Measurements from ENCODE around the gene STIP1. TPM values are rescaled to one million over a fixed set of nuclear protein-coding genes. Genes with fewer than 3 reads are reported as not detected.
A peak's percentile ranks its signal among the peaks of the same experiment; 100 is the strongest.

The STIP1 gene
- total and polyA plus RNA-seq, 2 of the 8 experiments (the other 6 are each of a cell fraction or from before 2014, with no cell fraction given) = 140 to 329 TPM

DNA sequence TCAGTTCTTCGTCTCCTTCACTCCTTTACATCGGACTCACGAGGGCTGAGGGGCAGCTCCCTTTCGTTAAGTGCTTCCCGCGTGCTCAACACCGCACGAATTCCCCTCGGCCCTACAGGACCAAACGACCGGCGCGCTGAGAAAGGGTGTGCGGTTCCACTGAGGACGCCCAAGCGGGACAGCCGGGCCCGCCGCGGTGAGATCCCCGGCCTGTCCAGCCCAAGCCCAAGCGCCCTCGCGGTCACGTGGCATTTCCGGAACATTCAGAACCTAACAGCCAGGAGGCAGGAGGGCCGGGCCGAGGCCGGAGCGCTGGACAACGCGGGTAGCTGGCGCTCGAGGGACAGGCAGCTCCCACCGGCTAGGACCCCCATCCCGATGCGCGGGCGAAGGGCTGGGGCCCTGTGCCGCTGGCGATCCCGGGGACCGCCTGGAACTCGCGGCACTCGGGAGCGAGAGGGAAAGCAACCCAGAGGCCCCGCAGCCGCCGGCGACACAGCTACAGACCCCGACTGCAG is 737 bp upstream of the STIP1 start:
- CTCF ChIA-PET (ENCODE audit: partially characterized antibody) = interaction anchor here (0.5 to 2.3 kb wide), 18 partner anchors 11 to 185 kb away, joined by 3 to 8 read pairs (median 3); partner anchors contain the start of genes NUDT22, PLCB3 and TRPT1
- Histone ChIP-seq H3K9ac (replicated peaks in 1 of 4; ENCODE audit: extremely low read depth in 1 of 4, low read depth in 3 of 4, low read length in 3 of 4) (peak overlapping the region; percentile 84 to 95 (median 89)), H3K9me3 (ENCODE audit: insufficient read depth in 2 of 2, low read depth in 1 of 2, low read length in 1 of 2) (no peaks in the 10 kb centered on the region), H3K56ac (replicated peaks; ENCODE audit: insufficient read length, low read depth, low read length) (peak overlapping the region; percentile 50), H3K27ac (ENCODE audit: low read depth, low read length) (peak overlapping the region; percentile 87), H3K23me2 (ENCODE audit: low read depth, low read length) (peaks cover 9% of the 10 kb centered on the region), H2BK120ac (replicated peaks; ENCODE audit: low read depth, low read length) (no peak overlapping the region), H3K4me1 (replicated peaks in 1 of 4; ENCODE audit: control insufficient read depth in 3 of 4, insufficient read depth in 4 of 4, low read length in 3 of 4) (peaks cover 0 to 9% (median 4%) of the 10 kb centered on the region in 4 experiments; a peak in 6 of 7 replicates), H4K20me1 (replicated peaks in 1 of 2; ENCODE audit: control insufficient read depth in 1 of 2, insufficient read depth in 2 of 2, low read length in 2 of 2) (peaks cover 9 to 23% of the 10 kb centered on the region in 2 experiments), H2AK5ac (ENCODE audit: low read depth, low read length) (no peak overlapping the region; the same call in 1 of the 2 replicates), H2BK15ac (ENCODE audit: low read length) (no peak overlapping the region), H4K91ac (replicated peaks; ENCODE audit: insufficient read length, low read length) (peak overlapping the region; percentile 83), H2BK12ac (ENCODE audit: low read depth, low read length) (peak overlapping the region; percentile 88), H3K18ac (ENCODE audit: extremely low read depth, low read length) (peak overlapping the region; percentile 98), H3K36me3 (ENCODE audit: control insufficient read depth in 2 of 4, insufficient read depth in 4 of 4, low read length in 3 of 4) (peaks cover 0 to 4% (median 0%) of the 10 kb centered on the region in 4 experiments; a peak in 1 of 8 replicates), H3K4ac (replicated peaks; ENCODE audit: insufficient read length, low read depth, low read length) (peak overlapping the region; percentile 71), H3K79me1 (ENCODE audit: low read depth, low read length) (peaks cover 2% of the 10 kb centered on the region; the same call in 1 of the 2 replicates), H2AFZ (ENCODE audit: low read length) (no peak overlapping the region), H2BK20ac (ENCODE audit: low read length) (no peak overlapping the region), H3K79me2 (ENCODE audit: control insufficient read depth in 1 of 2, insufficient read depth in 2 of 2, low read length in 2 of 2) (peaks cover 12 to 23% of the 10 kb centered on the region in 2 experiments), H3K27me3 (replicated peaks in 1 of 4; ENCODE audit: control insufficient read depth in 3 of 4, extremely low read depth in 1 of 4, insufficient read depth in 3 of 4, low read length in 3 of 4) (no peaks in the 10 kb centered on the region), H3K23ac (ENCODE audit: insufficient read length) (no peak overlapping the region), H4K8ac (ENCODE audit: extremely low read depth, insufficient read depth, low read length) (peak overlapping the region; percentile 95; the same call in 1 of the 2 replicates), H2BK5ac (ENCODE audit: low read depth, low read length) (peak overlapping the region; percentile 92), H4K5ac (ENCODE audit: insufficient read length, low read depth, low read length) (peak overlapping the region; percentile 84), H3K14ac (ENCODE audit: insufficient read length) (no peak overlapping the region), H3K4me3 (ENCODE audit: extremely low read depth in 1 of 4, insufficient read depth in 2 of 4, low read depth in 3 of 4, low read length in 4 of 4) (peak overlapping the region; percentile 55 to 87 (median 77)), H3K4me2 (ENCODE audit: insufficient read depth in 1 of 2, low read depth in 2 of 2, low read length in 2 of 2) (peak overlapping the region; percentile 87 to 96)
- no peak for DNase-seq (ENCODE audit: low read depth in 1 of 2, low spot score in 2 of 2)
- POLR2A ChIA-PET (ENCODE audit: partially characterized antibody) = interaction anchor here (0.6 to 12.4 kb wide), 39 partner anchors 10 to 1331 kb away, joined by 3 to 186 read pairs (median 4); partner anchors contain the start of genes FERMT3, FKBP2, MACROD1 and NUDT22
- FAIRE-seq = no peak
- WGBS, 2 experiments (ENCODE audit: extremely low coverage in 1 of 2, insufficient coverage in 1 of 2, insufficient read length in 1 of 2, insufficient replicate concordance in 2 of 2, low coverage in 1 of 2, low lambda C conversion rate in 2 of 2, missing lambda C conversion rate in 1 of 2) = 1% methylated on average over 44 of the region's 52 CpGs; no CpG with 5 or more reads in 1 of the 2 experiments
- TF ChIP-seq GTF2F1 (IDR thresholded peaks at IDR 0.05; ENCODE audit: borderline replicate concordance, low read depth, low read length) (peak; percentile 85), SP4 (IDR thresholded peaks at IDR 0.05; ENCODE audit: low read length) (no peak), JUN (IDR thresholded peaks at IDR 0.05; ENCODE audit: low read depth, low read length) (no peak), RBBP5 (IDR thresholded peaks at IDR 0.05; ENCODE audit: borderline replicate concordance, low read depth, low read length) (no peak), ZNF274 (IDR thresholded peaks at IDR 0.05; ENCODE audit: borderline replicate concordance, extremely low read depth, low read length) (no peak), TAF1 (IDR thresholded peaks at IDR 0.05; ENCODE audit: low read depth, low read length) (peak; percentile 99; the same call in 1 of the 2 replicates), CHD2 (IDR thresholded peaks at IDR 0.05; ENCODE audit: low read length) (no peak), SIRT6 (IDR thresholded peaks at IDR 0.05; ENCODE audit: low read length) (no peak), ASH2L (IDR thresholded peaks at IDR 0.05; ENCODE audit: low read length) (peak; percentile 79), GABPA (IDR thresholded peaks at IDR 0.05; ENCODE audit: borderline replicate concordance, insufficient read depth, low read length) (no peak), RNF2 (IDR thresholded peaks at IDR 0.05; ENCODE audit: borderline replicate concordance, low read depth, low read length, missing control alignments, poor library complexity, severe bottlenecking) (no peak)
- TF ChIP-seq, protein P1, sequence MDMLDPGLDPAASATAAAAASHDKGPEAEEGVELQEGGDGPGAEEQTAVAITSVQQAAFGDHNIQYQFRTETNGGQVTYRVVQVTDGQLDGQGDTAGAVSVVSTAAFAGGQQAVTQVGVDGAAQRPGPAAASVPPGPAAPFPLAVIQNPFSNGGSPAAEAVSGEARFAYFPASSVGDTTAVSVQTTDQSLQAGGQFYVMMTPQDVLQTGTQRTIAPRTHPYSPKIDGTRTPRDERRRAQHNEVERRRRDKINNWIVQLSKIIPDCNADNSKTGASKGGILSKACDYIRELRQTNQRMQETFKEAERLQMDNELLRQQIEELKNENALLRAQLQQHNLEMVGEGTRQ (IDR thresholded peaks at IDR 0.05; ENCODE audit: low read length) = peak; percentile 70

Data from H1 (cell line).